Chondrocyte (in vitro differentiated cells): ENCODE data around the gene TMEM94. TPM values are rescaled to one million over a fixed set of nuclear protein-coding genes. Genes with fewer than 3 reads are reported as not detected.

ENCODE experiments used
- DNase-seq: peaks from one replicate; pipeline ENCODE4 v3.0.0; 2021; ENCODE audit warnings: mixed read lengths, low spot score
- H3K27ac Mint-ChIP-seq: one replicate; pipeline ENCODE4 v1.8.0; 2021; ENCODE audit warnings: mild to moderate bottlenecking, moderate library complexity, mixed read lengths; ENCODE audit not compliant: unreplicated experiment
- H3K27me3 Mint-ChIP-seq: 2 replicates; pipeline ENCODE4 v1.8.0; 2021; ENCODE audit warnings: low read depth, mixed read lengths
- H3K36me3 Mint-ChIP-seq: 2 replicates; pipeline ENCODE4 v1.8.0; 2021; ENCODE audit warnings: low read depth, mixed read lengths
- H3K4me1 Mint-ChIP-seq: 2 replicates; pipeline ENCODE4 v1.8.0; 2021; ENCODE audit warnings: low read depth, mild to moderate bottlenecking, mixed read lengths
- H3K4me3 Mint-ChIP-seq: one replicate; pipeline ENCODE4 v1.8.0; 2021; ENCODE audit warnings: mild to moderate bottlenecking, moderate library complexity, mixed read lengths; ENCODE audit not compliant: unreplicated experiment
- H3K9me3 Mint-ChIP-seq: 2 replicates; pipeline ENCODE4 v1.8.0; 2021; ENCODE audit warnings: low read depth, mixed read lengths
- CTCF ChIP-seq: fragments of 200-600 bp; sonication (generic); IDR thresholded peaks from 2 replicates; pipeline ENCODE4 v1.5.0; 2021; ENCODE audit warnings: antibody characterized with exemption, mild to moderate bottlenecking, moderate library complexity
- total RNA-seq: library from RNA; stranded (reverse); gene quantifications from 3 replicates; pipeline ENCODE4 v1.2.1, GENCODE V29; 2021

Gene TMEM94
- total RNA-seq, 1 donor from 2014 or later, result 45.6 TPM

GRCh38 chr17:75506134-75506533 is 49.7 kb downstream of the TMEM94 start:
- Mint-ChIP-seq H3K4me1 (peaks cover 16% of the 10 kb centered on the region), H3K27me3 (no peaks in the 10 kb centered on the region), H3K36me3 (peaks cover 7% of the 10 kb centered on the region), H3K27ac (no peak overlapping the region), H3K4me3 (no peak overlapping the region), H3K9me3 (no peaks in the 10 kb centered on the region)
- no peak for TF ChIP-seq CTCF
- DNase-seq, result no peak

- Mint-ChIP-seq H3K27ac (no peak overlapping the region), H3K4me3 (no peak overlapping the region), H3K9me3 (no peaks in the 10 kb centered on the region), H3K27me3 (no peaks in the 10 kb centered on the region), H3K36me3 (peaks cover 7% of the 10 kb centered on the region), H3K4me1 (peaks cover 23% of the 10 kb centered on the region)
- TF ChIP-seq CTCF, result no peak
- no peak for DNase-seq
Observed at GRCh38 chr17:75506888-75507287, 50.5 kb downstream of the TMEM94 start.

DNA sequence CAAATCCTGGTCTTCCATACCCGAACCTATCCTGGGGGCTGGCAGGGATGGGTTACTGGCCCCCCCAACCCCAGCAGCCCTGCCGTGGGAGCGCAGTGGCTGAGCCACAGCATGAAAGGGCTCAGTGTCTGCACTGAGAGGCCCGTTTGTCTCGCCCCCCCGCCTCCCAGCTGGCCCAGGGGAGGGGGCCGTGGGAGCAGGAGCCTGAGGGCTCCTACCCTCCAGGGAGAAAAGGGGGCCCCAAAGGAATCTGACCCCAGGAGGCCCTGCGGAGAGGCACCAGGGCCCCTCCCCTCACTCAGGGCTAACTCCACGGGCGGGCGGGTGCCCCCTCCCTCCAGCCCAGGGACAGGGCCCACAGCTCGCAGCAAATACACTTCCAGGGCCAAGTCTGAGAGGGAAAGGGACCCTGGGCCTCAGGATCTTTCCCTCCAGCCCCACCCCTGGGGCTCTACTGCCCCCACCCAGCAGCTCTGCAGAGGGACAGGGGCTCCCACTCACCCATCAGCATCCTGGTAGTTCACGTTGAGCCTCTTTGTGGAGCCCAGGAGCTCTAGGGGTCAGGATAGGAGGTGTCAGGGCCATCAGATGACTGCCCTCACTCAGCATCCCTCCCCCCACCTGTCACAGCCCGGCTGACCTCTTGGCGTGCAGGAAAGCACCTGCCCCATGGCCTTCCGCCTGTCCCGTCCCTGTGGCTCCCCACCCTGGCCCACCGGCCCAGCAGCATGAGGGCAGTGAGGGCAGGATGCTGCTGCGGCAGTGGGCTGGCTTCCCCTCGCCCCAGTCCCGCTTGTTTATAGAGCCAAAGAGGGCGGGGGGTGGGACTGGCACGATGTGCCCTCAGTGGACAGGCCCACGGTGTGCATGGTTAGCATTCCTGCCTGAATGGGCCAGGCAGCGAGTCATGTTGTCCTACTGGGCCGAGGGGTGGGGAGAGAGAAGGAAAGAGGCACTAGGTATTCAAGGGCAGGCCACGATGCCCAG is 51.6 kb downstream of the TMEM94 start:
- no peak for TF ChIP-seq CTCF
- Mint-ChIP-seq H3K27ac (no peak overlapping the region), H3K4me3 (no peak overlapping the region), H3K27me3 (no peaks in the 10 kb centered on the region), H3K36me3 (peaks cover 7% of the 10 kb centered on the region), H3K4me1 (peaks cover 34% of the 10 kb centered on the region), H3K9me3 (no peaks in the 10 kb centered on the region)
- DNase-seq, result no peak

DNA sequence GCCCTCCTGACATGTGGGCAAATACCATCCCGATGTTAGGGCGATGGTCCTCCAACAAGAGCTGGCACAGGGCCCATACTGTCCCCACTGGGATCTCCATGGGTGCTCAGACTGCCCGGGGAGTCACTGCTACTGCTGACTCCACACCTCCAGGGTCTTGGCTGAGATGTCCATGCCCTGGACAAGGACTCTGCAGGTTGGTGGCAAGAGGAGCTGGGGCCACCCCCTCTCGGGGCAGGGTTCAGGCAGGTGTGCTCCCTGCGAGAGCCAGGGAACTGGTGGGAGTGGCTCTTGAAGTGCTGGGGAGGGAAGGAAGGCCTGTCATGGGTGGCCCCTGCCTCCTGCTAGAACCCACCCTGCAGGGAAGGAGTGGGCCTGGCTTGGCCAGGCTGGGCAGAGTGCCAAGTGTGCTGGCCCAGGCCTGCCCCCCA is 52.5 kb downstream of the TMEM94 start:
- TF ChIP-seq CTCF, result no peak
- Mint-ChIP-seq H3K27ac (no peak overlapping the region), H3K9me3 (no peaks in the 10 kb centered on the region), H3K4me1 (peaks cover 43% of the 10 kb centered on the region), H3K36me3 (peaks cover 7% of the 10 kb centered on the region), H3K4me3 (no peak overlapping the region), H3K27me3 (no peaks in the 10 kb centered on the region)
- DNase-seq, result no peak

DNA sequence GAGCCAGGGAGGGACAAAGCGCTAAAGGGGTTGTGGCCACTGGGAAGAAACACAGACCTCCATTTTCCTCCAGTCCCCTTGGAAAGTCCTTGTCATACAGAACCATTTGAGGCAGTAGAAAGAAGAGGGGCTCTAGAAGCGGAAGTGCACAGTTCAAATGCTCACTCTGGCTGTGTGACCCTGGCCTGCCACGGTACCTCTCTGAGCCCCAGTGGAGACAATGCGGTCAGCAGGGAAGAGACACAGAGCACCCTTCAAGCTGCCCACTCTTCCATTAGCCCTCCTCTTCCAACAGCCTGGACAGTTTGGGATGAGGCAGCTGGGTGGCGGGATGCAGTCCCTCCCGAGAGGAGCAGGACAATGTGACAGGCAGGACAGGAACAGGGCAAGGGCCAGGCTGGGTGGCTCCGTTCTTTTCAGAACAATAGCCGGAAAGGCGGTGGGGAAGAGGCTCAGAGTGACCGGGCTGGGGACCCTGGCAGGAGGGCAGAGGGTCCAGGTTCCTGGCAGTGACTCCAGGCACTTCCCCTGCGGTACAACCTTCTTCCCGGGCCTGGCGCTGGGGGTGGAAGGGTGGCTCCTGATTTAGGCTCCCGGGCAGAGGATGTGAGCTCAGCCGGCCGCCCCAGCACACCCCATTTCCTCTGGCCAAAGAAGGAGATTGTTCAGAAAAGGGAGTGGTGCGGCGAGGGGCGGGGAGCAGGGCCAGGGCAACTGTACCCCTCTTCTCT is 53.3 kb downstream of the TMEM94 start:
- Mint-ChIP-seq H3K4me3 (no peak overlapping the region), H3K27ac (no peak overlapping the region)

More for the DNA sequence above, 53.3 kb downstream of the TMEM94 start:
- TF ChIP-seq CTCF, result no peak
- Mint-ChIP-seq H3K4me1 (peaks cover 47% of the 10 kb centered on the region), H3K27me3 (no peaks in the 10 kb centered on the region), H3K36me3 (peaks cover 7% of the 10 kb centered on the region), H3K9me3 (no peaks in the 10 kb centered on the region)
- no peak for DNase-seq
